Activated CD8-positive, alpha-beta memory T cell treated with anti-CD3 and anti-CD28 coated beads for 1 hour (primary cell): ENCODE measurements around the gene KIFAP3.
"Not testable (repeated sequence)": the region's sequence is repeated elsewhere in the genome, so short reads cannot be mapped to it uniquely, and the experiment has no call there.

ENCODE experiments used
- DNase-seq, 2 donors: peaks; one replicate each; pipeline ENCODE4 v3.0.0-alpha.2; 2020; ENCODE audit warnings: low read depth in 1 of 2; ENCODE audit errors: extremely low read depth in 1 of 2

Gene KIFAP3

DNA sequence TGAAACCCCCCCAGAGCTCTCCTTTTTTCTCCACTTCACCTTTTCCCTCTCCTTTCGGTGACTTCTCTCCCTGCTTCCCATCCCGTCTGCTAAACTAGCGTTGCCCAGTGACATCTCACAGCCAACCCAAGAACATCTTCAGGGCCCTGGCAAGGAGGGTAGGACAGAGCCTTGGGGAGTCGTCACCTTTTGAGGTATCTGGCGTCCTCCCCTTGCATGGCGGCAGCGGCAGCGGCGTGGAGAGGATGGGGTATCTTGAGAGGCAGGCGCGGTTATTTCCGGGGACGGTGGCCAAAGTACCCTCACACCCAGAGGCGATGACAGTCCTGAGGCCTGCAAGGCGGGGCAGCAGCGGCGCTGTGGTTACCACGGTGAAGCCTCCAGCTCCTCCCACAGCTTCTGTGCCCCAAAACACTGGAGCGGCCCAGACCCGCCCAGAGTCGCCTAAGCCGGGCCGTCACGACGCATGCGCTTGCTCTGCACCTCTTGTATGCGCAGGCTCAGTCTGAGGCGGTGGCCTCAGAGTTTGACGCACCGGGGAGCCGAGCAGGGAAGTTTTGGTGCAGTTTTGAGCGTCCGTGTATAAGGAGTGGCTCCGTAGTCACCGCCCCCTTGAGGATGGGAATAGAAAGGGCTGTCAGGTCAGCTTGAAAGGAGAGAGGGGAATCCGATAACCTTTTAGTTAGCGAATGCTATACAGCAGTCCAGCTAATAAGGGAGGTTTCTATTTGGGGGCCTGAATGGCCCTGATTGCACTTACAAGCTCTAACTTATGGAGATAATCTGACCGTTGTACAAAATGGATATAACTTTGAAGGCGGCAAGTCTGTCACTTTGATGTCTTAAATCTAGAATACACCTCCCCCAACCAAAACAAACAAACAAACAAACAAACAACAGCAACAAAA is at the start of gene KIFAP3:
TSS of gene KIFAP3 (minus strand) at position 446 of the 908 bp plus-strand sequence. CDS start at position 218, 228 bp downstream.
- DNase-seq, result peak; percentile 90 to 91

- no peak for DNase-seq
These were observed 47.9 kb upstream of the KIFAP3 start for GRCh38 chr1:170122366-170122765.

- no peak for DNase-seq
These were observed 40.4 kb upstream of the KIFAP3 start for GRCh38 chr1:170114906-170115305.

GRCh38 chr1:170113140-170113539 is 38.6 kb upstream of the KIFAP3 start:
- not testable (repeated sequence) for DNase-seq

DNA sequence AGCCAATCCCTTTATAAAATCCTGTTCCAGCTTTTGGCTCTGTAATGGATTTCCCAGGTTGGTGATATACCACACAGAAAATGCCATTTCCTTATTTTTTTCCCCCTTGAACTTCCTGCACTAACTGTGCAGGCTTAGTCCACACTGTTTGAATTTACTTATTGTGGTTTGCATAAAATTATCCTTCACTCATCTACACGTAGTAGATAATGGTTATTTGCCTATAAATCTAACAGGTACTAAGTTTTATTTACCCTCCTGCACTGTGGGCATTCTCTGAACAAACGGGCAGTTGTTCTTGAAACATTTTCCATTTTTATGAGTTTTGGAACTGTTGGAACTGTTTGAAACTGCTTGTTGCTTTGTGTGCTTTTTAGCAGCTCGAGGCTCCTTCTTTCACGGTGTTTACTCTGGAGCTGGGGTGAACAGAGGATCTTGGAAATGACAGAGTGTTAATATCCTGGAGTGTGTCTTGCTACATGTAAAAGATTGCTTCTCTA is 23.0 kb upstream of the KIFAP3 start:
- no peak for DNase-seq

- DNase-seq, result no peak
These were observed 22.4 kb upstream of the KIFAP3 start for GRCh38 chr1:170096806-170097340.

DNA sequence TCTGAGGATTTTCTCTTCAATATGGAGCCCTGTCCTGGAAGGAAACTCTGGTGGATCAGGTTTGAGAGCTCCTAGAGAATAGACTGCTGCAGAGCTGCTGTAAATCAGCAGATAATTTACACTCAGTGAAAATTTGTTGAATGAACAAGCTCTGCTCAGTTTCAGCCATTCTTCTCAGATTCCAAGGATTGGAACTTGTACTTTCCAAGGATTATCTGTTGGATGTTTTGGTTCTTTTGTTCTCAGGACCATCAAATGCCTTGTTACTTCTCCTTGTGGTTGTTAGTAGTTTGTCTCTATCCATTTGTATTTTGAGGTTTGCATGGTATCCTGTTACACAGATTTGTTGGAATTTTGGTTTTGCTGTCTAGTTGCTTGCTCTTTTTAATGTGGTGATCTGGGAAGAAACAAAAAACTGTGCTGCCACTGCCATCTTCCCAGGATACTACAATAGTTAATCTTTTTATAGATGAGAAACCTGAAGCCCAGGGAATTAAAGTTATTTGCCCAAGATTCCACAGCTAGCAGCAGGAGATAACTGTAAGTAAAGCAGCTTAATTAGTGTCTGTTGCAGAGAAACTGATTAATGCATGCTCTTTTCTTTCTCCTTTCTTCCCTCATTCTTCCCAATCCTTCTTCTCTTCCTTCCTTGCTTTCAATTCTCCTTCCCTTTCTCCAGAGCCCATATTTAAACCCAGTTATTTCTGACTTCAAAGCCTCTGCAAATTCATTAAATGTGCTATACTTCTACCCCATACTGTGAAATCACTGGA is 21.7 kb upstream of the KIFAP3 start:
- no peak for DNase-seq

- not testable (repeated sequence) for DNase-seq
These were observed 20.5 kb upstream of the KIFAP3 start for GRCh38 chr1:170094697-170095616.

DNA sequence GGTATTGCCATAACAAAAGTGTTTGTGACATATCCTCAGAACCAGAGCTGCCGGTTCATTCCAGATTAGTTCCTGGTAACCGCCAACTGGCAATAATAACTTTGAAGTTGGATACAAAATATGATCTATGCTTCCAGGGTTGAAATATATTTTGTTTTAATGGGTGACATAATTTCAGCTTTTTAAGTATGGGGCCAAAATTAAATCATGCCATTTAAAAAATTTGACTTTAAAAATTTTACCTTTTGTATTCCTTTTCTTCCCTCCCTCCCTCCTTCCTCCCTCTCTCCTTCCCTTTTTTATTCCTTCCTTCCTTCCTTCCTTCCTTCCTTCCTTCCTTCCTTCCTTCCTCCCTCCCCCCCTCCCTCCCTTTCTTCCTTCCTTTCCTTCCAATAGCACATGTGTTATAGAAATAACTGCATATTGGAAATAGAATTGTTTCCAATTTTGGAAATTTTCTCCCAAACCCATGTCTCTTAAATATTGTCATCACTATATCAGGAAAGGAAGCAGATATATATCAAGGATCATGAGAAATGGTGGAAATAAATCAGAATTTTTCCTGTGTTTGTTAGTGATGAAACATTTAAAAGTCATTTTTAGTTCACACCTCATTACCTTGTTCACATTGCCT is 12.0 kb upstream of the KIFAP3 start:
- DNase-seq, result no peak

GRCh38 chr1:170085091-170085490 is 10.6 kb upstream of the KIFAP3 start:
- no peak for DNase-seq

DNA sequence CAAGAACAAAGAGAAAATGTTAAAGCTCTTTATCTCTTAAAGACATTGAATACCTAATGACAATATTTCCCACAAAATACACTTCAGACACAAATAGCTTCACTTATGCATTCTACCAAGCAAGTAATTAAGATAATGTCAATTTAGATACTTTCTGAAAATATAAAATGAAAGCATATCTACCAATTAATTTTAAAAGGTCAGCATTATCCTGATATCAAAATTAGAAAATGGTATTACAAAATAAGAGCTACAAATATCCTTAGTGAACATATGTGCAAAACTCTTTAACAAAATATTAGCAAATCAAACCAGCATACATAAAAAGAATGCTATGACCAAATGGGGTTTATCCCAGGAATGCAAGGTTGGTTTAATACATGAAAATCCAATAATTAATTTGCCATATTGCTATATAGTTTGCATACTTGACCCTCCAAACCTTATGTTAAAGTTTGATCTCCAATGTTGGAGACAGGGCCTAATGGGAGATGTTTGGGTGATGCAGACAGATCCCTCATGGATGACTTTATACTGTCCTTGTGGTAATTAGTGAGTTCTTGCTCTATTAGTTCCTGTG is 4.2 kb upstream of the KIFAP3 start:
- DNase-seq, result no peak

DNA sequence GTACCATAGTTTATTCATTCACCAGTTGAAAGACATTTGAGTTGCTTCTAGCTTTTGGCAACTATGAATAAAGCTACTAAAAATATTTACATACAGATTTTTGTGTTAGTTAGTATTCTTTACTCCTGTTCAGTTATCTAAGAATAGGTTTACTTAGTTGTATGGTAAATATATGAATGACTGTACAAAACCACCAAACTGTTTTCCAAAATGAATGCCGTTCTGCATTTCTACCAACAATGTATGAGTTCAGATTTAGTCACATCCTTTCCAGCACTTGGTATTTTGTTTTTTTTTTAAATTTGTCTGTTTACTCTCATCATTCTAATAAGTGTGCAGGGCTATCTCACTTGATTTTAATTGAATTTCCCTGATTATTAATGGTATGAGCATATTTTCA is 3.4 kb upstream of the KIFAP3 start:
- no peak for DNase-seq

DNA sequence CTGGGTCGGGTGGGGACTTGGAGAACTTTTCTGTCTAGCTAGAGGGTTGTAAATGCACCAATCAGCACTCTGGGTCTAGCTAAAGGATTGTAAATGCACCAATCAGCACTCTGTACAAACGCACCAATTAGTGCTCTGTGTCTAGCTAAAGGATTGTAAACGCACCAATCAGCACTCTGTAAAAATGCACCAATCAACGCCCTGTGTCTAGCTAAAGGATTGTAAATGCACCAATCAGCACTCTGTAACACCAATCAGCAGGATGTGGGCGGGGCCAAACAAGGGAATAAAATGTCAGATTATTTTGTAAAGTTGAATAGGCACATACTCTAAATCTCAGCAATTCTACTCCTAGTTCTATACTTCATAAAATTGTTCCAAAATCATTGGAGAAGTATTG is 2.5 kb upstream of the KIFAP3 start:
- not testable (repeated sequence) for DNase-seq

DNA sequence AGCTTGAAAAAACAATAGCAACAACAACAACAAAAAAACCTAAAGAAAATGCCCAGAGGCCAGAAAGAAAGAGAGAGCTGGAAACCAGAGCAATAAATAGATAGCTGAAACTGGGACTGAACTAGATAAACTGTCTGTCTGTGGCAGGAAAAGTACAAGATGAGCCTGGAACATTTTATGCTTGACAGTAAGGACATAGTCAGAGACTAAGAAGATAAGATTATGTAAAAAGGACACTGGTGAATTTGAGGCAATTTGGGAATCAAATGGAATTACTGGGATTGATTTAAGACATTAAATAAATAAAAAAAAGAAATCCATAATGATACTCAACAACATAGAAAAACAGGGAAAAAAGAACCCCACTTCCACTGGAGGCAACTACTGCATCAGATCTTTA is 1.7 kb upstream of the KIFAP3 start:
- DNase-seq, result no peak

DNA sequence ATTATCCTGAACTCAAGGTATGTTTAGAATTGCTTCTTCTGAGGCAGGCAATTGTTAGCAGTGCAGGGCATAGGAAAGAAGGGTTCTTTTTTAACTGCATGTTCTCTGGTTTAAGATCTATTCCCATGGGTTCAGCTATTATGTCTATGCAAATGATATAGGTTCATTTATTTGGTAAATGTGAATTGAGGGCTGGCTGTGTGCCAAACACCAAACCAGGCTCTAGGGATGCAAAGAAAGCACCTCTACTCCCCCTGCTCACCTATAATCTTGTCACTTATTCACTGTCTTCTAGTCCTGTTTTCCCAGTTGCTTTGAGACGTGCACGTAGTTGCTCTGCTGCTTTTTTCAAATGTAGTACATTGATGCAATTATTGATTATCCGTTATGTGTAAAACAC is 691 bp upstream of the KIFAP3 start:
- no peak for DNase-seq

- no peak for DNase-seq
These were observed 624 bp downstream of the KIFAP3 start for GRCh38 chr1:170073893-170074249.

- DNase-seq, result no peak
These were observed 3.1 kb downstream of the KIFAP3 start for GRCh38 chr1:170071378-170071777.

DNA sequence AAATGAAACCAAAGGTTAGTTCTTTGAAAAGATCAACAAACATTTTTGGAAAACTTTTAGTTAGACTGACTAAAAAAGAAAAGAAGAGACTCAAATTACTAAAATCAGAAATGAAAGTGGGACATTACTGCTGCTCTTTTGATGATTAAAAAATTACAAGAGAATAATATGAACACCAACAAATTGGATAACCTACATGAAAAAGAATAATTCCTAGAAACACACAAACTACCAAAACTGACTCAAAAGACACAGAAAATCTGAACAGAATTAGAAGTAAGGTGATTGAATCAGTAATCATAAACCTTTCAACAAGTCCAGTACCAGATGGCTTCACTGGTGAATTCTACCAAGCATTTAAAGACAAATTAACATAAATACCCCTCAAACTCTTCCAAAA is 5.6 kb downstream of the KIFAP3 start:
- no peak for DNase-seq

DNA sequence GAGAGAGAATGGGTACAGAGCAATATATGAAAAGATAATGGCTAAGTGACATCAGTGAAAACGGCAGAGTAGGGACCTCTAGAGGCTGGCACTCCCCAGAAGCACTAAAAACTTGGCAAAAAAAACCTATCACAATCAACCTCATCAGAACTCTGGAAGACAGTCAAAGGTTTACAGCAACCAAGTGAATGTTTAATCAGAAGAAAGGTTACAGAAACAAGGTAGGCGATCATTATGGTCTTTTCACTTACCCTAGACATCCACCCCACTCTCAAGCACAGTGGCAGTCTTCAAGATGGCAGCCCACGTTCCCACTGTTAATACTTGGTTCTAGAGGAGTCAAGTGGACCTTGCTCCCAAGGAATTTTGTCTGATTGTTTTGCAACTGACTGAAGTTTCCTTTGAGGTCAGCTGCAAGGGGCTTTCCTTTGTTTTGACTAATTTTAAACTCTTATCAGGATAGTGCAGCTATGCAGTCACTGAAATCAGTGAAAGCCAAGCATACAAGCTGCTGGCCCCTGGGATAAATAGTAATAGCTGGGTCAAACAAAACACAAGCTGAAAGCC is 7.2 kb downstream of the KIFAP3 start:
- no peak for DNase-seq
